ENCODE results near the gene KDM2B.

Gene KDM2B

GRCh38 chr12:121430833-121431415 lies 149.9 kb downstream of the KDM2B start:
- DNase-seq (ENCODE audit: low spot score), result no peak

- no peak for DNase-seq (ENCODE audit: low spot score)
Observed at GRCh38 chr12:121428883-121429282, 151.9 kb downstream of the KDM2B start.

GRCh38 chr12:121427556-121428050 lies 153.2 kb downstream of the KDM2B start:
- no peak for DNase-seq (ENCODE audit: low spot score)

- no peak for DNase-seq (ENCODE audit: low spot score)
Observed at GRCh38 chr12:121424624-121424975, 156.2 kb downstream of the KDM2B start.

GRCh38 chr12:121423682-121424623 lies 156.9 kb downstream of the KDM2B start:
- DNase-seq (ENCODE audit: low spot score), result no peak

GRCh38 chr12:121423253-121423652 lies 157.6 kb downstream of the KDM2B start:
- DNase-seq (ENCODE audit: low spot score), result no peak

- DNase-seq (ENCODE audit: low spot score), result no peak
Observed at GRCh38 chr12:121420109-121420508, 160.7 kb downstream of the KDM2B start.

- DNase-seq (ENCODE audit: low spot score), result no peak
Observed at GRCh38 chr12:121417847-121418246, 163.0 kb downstream of the KDM2B start.

- no peak for DNase-seq (ENCODE audit: low spot score)
Observed at GRCh38 chr12:121413917-121414316, 166.9 kb downstream of the KDM2B start.

GRCh38 chr12:121405211-121405610 lies 175.6 kb downstream of the KDM2B start:
- no peak for DNase-seq (ENCODE audit: low spot score)

GRCh38 chr12:121404734-121405133 lies 176.1 kb downstream of the KDM2B start:
- DNase-seq (ENCODE audit: low spot score), result peak; percentile 13

GRCh38 chr12:121403721-121404120 lies 177.1 kb downstream of the KDM2B start:
- no peak for DNase-seq (ENCODE audit: low spot score)

- peak; percentile 11 for DNase-seq (ENCODE audit: low spot score)
Observed at GRCh38 chr12:121400332-121401139, 180.3 kb downstream of the KDM2B start.

- DNase-seq (ENCODE audit: low spot score), result peak; percentile 89
Observed at GRCh38 chr12:121399391-121400331, 181.2 kb downstream of the KDM2B start, which contains the start of gene RNF34. TSS of gene RNF34 (plus strand) at chr12:121400118. CDS start at chr12:121400213, 95 bp downstream.

GRCh38 chr12:121398355-121398754 lies 182.5 kb downstream of the KDM2B start:
- DNase-seq (ENCODE audit: low spot score), result no peak

GRCh38 chr12:121397521-121397920 lies 183.3 kb downstream of the KDM2B start:
- DNase-seq (ENCODE audit: low spot score), result no peak

- DNase-seq (ENCODE audit: low spot score), result no peak
Observed at GRCh38 chr12:121392325-121392716, 188.5 kb downstream of the KDM2B start.

GRCh38 chr12:121391619-121392324 lies 189.1 kb downstream of the KDM2B start:
- no peak for DNase-seq (ENCODE audit: low spot score)

GRCh38 chr12:121390856-121391255 lies 190.0 kb downstream of the KDM2B start:
- no peak for DNase-seq (ENCODE audit: low spot score)

- DNase-seq (ENCODE audit: low spot score), result no peak
Observed at GRCh38 chr12:121388421-121388981, 192.3 kb downstream of the KDM2B start.
